Endothelial cell of umbilical vein (primary cell): ENCODE measurements around the gene MATN4. TPM values are rescaled to one million over a fixed set of nuclear protein-coding genes. Genes with fewer than 3 reads are reported as not detected.
A peak's percentile ranks its signal among the peaks of the same experiment; 100 is the strongest.

Experiments used
- BruUV-seq: library from RNA; stranded (reverse); fragments of 400-500 nt; replicated peaks from 2 replicates; lab custom pipeline; 2021; lab: Mats Ljungman, UMichigan
- CTCF ChIA-PET: fragments of 300-600, 350-600 bp; sonication (Branson Sonifier 250); formaldehyde crosslinking; loops from one replicate; lab custom pipeline; 2021; ENCODE audit warnings: antibody characterized with exemption, inconsistent platforms; lab: Charles Lee
- POLR2A ChIA-PET: fragments of 300-600, 350-600 bp; sonication (Branson Sonifier 250); formaldehyde crosslinking; loops from one replicate; lab custom pipeline; 2021; ENCODE audit warnings: antibody characterized with exemption, inconsistent platforms; lab: Charles Lee
- DNase-seq: peaks from one replicate; pipeline ENCODE4 v3.0.0-alpha.2; 2011; ENCODE audit warnings: low read depth, low spot score
- FAIRE-seq: peaks from 2 replicates; lab custom pipeline; 2011; peaks lifted over from hg19 to GRCh38; lab: Jason Lieb, UNC
- H2AFZ ChIP-seq: 2 replicates; pipeline ENCODE4 v1.6.0; 2012; ENCODE audit warnings: low read depth, low read length, control low read depth, inconsistent platforms
- H3K27ac ChIP-seq: 2 replicates; pipeline ENCODE4 v1.5.1; 2011; ENCODE audit warnings: low read depth, mild to moderate bottlenecking, control low read depth, low read length, moderate library complexity; ENCODE audit not compliant: insufficient read depth
- H3K27me3 ChIP-seq, 2 experiments: 2 replicates each; pipeline versions ENCODE4 v1.6.0 to v1.6.1; 2011; ENCODE audit warnings: low read length in 2 of 2, mixed read lengths in 1 of 2; ENCODE audit not compliant: control insufficient read depth in 2 of 2, insufficient read depth in 2 of 2
- H3K36me3 ChIP-seq, 2 experiments: 2 replicates in 1 of 2; 3 replicates in 1 of 2; pipeline ENCODE4 v1.5.1; 2011; ENCODE audit warnings: low read length in 2 of 2, mild to moderate bottlenecking in 1 of 2, moderate library complexity in 1 of 2; ENCODE audit not compliant: control insufficient read depth in 2 of 2, insufficient read depth in 2 of 2; ENCODE audit errors: extremely low read depth in 1 of 2
- H3K4me1 ChIP-seq: 3 replicates; pipeline ENCODE4 v1.5.1; 2011; ENCODE audit warnings: mild to moderate bottlenecking, low read length; ENCODE audit not compliant: control insufficient read depth, insufficient read depth; ENCODE audit errors: extremely low read depth
- H3K4me2 ChIP-seq: 2 replicates; pipeline ENCODE4 v1.6.1; 2011; ENCODE audit warnings: low read length, control low read depth, mixed read lengths; ENCODE audit not compliant: insufficient read depth
- H3K4me3 ChIP-seq, 3 experiments: fragments of 200-600 bp in 1 of 3; sonication (generic), shearing (Covaris generic) in 1 of 3; replicated peaks in 1 of 3; 2 replicates each; pipeline ENCODE4 v1.5.1; 2011 to 2016; ENCODE audit warnings: control low read depth in 3 of 3, low read length in 3 of 3, mild to moderate bottlenecking in 2 of 3, inconsistent platforms in 1 of 3, low read depth in 1 of 3, moderate library complexity in 1 of 3; ENCODE audit not compliant: insufficient read depth in 1 of 3
- H3K79me2 ChIP-seq: 2 replicates; pipeline ENCODE4 v1.6.0; 2012; ENCODE audit warnings: low read length, inconsistent platforms; ENCODE audit not compliant: control insufficient read depth, insufficient read depth
- H3K9ac ChIP-seq: replicated peaks from 2 replicates; pipeline ENCODE3; 2011; ENCODE audit warnings: low read length, control low read depth; ENCODE audit not compliant: insufficient read depth; ENCODE audit errors: extremely low read depth
- H3K9me1 ChIP-seq: replicated peaks from 3 replicates; pipeline ENCODE4 v1.6.0; 2011; ENCODE audit warnings: mild to moderate bottlenecking, low read length; ENCODE audit not compliant: control insufficient read depth, insufficient read depth; ENCODE audit errors: extremely low read depth
- H3K9me3 ChIP-seq: replicated peaks from 2 replicates; pipeline ENCODE4 v1.5.1; 2012; ENCODE audit warnings: low read length, inconsistent platforms; ENCODE audit not compliant: control insufficient read depth, insufficient read depth
- H4K20me1 ChIP-seq: replicated peaks from 2 replicates; pipeline ENCODE3; 2011; ENCODE audit warnings: mild to moderate bottlenecking, low read length; ENCODE audit not compliant: control insufficient read depth, insufficient read depth; ENCODE audit errors: extremely low read depth
- EZH2 ChIP-seq: IDR thresholded peaks from 2 replicates; pipeline ENCODE4 v1.6.1; 2012; ENCODE audit warnings: borderline replicate concordance, low read depth, mild to moderate bottlenecking, moderate library complexity, low read length, inconsistent platforms; ENCODE audit not compliant: severe bottlenecking
- FOS ChIP-seq: IDR thresholded peaks from 2 replicates; pipeline ENCODE4 v1.6.1; 2011; ENCODE audit warnings: mild to moderate bottlenecking, low read length, moderate library complexity, borderline replicate concordance; ENCODE audit not compliant: insufficient read depth
- GATA2 ChIP-seq: IDR thresholded peaks from 2 replicates; pipeline ENCODE4 v1.7.0; 2011; ENCODE audit warnings: low read depth, mild to moderate bottlenecking, moderate library complexity, mixed read lengths, low read length; ENCODE audit not compliant: insufficient read length, insufficient read depth
- JUN ChIP-seq: IDR thresholded peaks from 2 replicates; pipeline ENCODE4 v1.6.1; 2011; ENCODE audit warnings: borderline replicate concordance, low read depth; ENCODE audit not compliant: insufficient read length, insufficient read depth
- MYC ChIP-seq: IDR thresholded peaks from one replicate; pipeline ENCODE4 v1.6.1; 2011; ENCODE audit warnings: mild to moderate bottlenecking, low read depth, low read length
- POLR2A ChIP-seq: IDR thresholded peaks from 2 replicates; pipeline ENCODE4 v1.6.1; 2012; ENCODE audit warnings: low read depth, mild to moderate bottlenecking, control low read depth, low read length
- POLR2AphosphoS5 ChIP-seq: IDR thresholded peaks from 2 replicates; pipeline ENCODE4 v1.6.1; 2012; ENCODE audit warnings: low read depth, mild to moderate bottlenecking, control low read depth, low read length, moderate library complexity; ENCODE audit not compliant: insufficient read depth
- dilution Hi-C: fragments of 300-500 bp; cut with MboI; formaldehyde crosslinking; loops from one replicate; pipeline ENCODE4 v1.15.0; 2019; ENCODE audit warnings: low sequenced_read_pairs; ENCODE audit not compliant: extremely low pct_ligation_motif_present
- intact Hi-C: fragments of 100-400 bp; cut with micrococcal nuclease; formaldehyde crosslinking; loops from one replicate; pipeline ENCODE4 v1.10.0; 2022
- polyA plus RNA-seq, 4 experiments: library from polyadenylated mRNA; depleted of rRNA in 3 of 4; stranded (reverse) in 3 of 4; unstranded in 1 of 4; fragments of >200 nt; gene quantifications; 2 replicates each; pipeline versions ENCODE4 v1.2.1 to v1.2.3, GENCODE V29; 2011 to 2012; ENCODE audit warnings: missing spikeins in 1 of 4
- total RNA-seq: library from RNA; stranded (reverse); gene quantifications from 2 replicates; pipeline ENCODE4 v1.2.3, GENCODE V29; 2021
- TF ChIP-seq, protein P1 (sequence below): IDR thresholded peaks from 2 replicates; pipeline ENCODE4 v1.6.1; 2011; ENCODE audit not compliant: insufficient read depth, insufficient read length
- TF ChIP-seq, protein P2 (sequence below), 2 donors: IDR thresholded peaks; 1 replicate in 1 of 2; 2 replicates in 1 of 2; pipeline ENCODE4 v1.5.1; 2011; ENCODE audit warnings: low read length in 2 of 2, mild to moderate bottlenecking in 2 of 2, moderate library complexity in 2 of 2, control low read depth in 1 of 2, inconsistent platforms in 1 of 2, low read depth in 1 of 2; ENCODE audit not compliant: insufficient read depth in 1 of 2; ENCODE audit errors: extremely low read depth in 1 of 2

MATN4 gene
- total and polyA plus RNA-seq, 2 donors (not counting 3 experiments of a cell fraction or from before 2014, with no cell fraction given), result 0.10 TPM; not detected in 1

DNA sequence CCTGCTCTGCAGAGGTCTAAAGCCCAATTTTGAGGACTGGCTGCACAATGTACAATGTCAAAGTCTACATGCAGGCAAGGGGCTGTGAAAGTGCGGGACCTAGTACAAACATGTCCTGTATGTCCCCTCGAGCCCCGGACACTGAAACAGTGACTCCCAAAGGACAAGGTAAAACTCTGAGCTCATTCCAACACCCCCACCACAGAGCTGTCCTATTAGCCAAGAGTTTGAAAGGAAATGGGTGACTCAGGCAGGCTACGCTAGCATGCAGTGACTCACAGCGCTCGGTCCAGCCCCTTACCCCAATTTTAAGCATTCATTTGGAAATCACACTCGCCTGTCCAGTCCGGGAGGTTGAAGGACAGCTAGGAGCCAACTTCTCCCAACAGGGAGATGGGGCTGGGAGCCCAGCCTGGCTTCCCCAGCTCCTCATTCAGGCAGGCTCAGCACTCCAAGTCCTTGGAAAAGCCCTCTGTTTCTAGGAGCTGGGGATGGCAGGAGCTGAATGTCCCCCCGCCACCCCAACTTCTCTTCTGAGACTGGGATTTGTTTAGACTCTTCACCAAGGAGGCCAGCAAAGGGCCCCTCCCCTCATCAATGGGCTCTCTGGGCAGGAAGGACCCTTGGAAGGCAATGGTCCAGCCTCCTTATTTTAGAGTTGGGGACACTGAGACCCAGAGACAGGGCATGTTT is 36.2 kb upstream of the MATN4 start:
- FAIRE-seq, result peak; percentile 98

More for the DNA sequence above, 36.2 kb upstream of the MATN4 start:
- POLR2A ChIA-PET, result interaction anchor here (0.5 to 1.3 kb wide), 4 partner anchors 10 to 385 kb away, joined by 3 to 9 read pairs (median 4); partner anchors contain the start of gene SYS1
- no peak overlapping the region for H2AFZ ChIP-seq
- H3K9ac ChIP-seq, result peak overlapping the region; percentile 45
- TF ChIP-seq JUN (peak; percentile 96), POLR2AphosphoS5 (peak; percentile 81), FOS (peak; percentile 98), GATA2 (no peak), MYC (no peak), EZH2 (no peak), POLR2A (no peak)
- TF ChIP-seq, protein P1, sequence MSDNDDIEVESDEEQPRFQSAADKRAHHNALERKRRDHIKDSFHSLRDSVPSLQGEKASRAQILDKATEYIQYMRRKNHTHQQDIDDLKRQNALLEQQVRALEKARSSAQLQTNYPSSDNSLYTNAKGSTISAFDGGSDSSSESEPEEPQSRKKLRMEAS, result no peak
- TF ChIP-seq, protein P2, sequence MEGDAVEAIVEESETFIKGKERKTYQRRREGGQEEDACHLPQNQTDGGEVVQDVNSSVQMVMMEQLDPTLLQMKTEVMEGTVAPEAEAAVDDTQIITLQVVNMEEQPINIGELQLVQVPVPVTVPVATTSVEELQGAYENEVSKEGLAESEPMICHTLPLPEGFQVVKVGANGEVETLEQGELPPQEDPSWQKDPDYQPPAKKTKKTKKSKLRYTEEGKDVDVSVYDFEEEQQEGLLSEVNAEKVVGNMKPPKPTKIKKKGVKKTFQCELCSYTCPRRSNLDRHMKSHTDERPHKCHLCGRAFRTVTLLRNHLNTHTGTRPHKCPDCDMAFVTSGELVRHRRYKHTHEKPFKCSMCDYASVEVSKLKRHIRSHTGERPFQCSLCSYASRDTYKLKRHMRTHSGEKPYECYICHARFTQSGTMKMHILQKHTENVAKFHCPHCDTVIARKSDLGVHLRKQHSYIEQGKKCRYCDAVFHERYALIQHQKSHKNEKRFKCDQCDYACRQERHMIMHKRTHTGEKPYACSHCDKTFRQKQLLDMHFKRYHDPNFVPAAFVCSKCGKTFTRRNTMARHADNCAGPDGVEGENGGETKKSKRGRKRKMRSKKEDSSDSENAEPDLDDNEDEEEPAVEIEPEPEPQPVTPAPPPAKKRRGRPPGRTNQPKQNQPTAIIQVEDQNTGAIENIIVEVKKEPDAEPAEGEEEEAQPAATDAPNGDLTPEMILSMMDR (IDR thresholded peaks at IDR 0.05; ENCODE audit: extremely low read depth in 1 of 2, insufficient read depth in 1 of 2, low read depth in 1 of 2, low read length in 2 of 2), result no peak
- H3K9me1 ChIP-seq, result no peaks in the 10 kb centered on the region
- TSS peak; percentile 98 for BruUV-seq
- DNase-seq, result peak; percentile 86
- H4K20me1 ChIP-seq, result no peaks in the 10 kb centered on the region
- peak overlapping the region; percentile 74 for H3K4me2 ChIP-seq
- dilution Hi-C loops (no loop called here), intact Hi-C loops (loop anchor here (1.0 to 10.0 kb wide), 2 partner anchors 14 to 570 kb away; partner anchors contain the start of gene PLTP)
- no peaks in the 10 kb centered on the region for H3K9me3 ChIP-seq
- peak overlapping the region; percentile 92 for H3K27ac ChIP-seq
- peaks cover 0 to 3% of the 10 kb centered on the region in 2 experiments for H3K36me3 ChIP-seq
- peaks cover 64% of the 10 kb centered on the region for H3K4me1 ChIP-seq
- CTCF ChIA-PET, result interaction anchor here (0.6 to 2.3 kb wide), 11 partner anchors 9 to 427 kb away, joined by 4 to 22 read pairs (median 7); partner anchors contain the start of gene SYS1
- H3K27me3 ChIP-seq, result no peaks in the 10 kb centered on the region
- peak overlapping the region in 1 of 3 experiments; percentile 12 for H3K4me3 ChIP-seq
- peaks cover 72% of the 10 kb centered on the region for H3K79me2 ChIP-seq
